GM23338 (cell line): ENCODE measurements around the gene OR1L6.

ENCODE experiments used
- CTCF ChIP-seq, 2 experiments: fragments of 200-600 bp in 1 of 2; sonication (generic) in 1 of 2; conservative IDR thresholded peaks; 2 replicates each; pipeline versions ENCODE4 v1.5.1 to v1.6.1; 2016 to 2017; ENCODE audit warnings: antibody characterized with exemption in 2 of 2, low read depth in 2 of 2, mild to moderate bottlenecking in 2 of 2, moderate library complexity in 1 of 2
- POLR2AphosphoS5 ChIP-seq: IDR thresholded peaks from 2 replicates; pipeline ENCODE4 v1.6.1; 2016; ENCODE audit warnings: antibody characterized with exemption, low read depth

- TF ChIP-seq CTCF (conservative IDR thresholded peaks at IDR 0.05; ENCODE audit: low read depth in 2 of 2) (no peak), POLR2AphosphoS5 (no peak)
Observed at GRCh38 chr9:122791872-122792669, 50.0 kb downstream of the OR1L6 start.
